ENCODE measurements around the gene MRPL24.
A peak's percentile ranks its signal among the peaks of the same experiment; 100 is the strongest.

MRPL24 gene

GRCh38 chr1:156746728-156747631 is 6.1 kb upstream of the MRPL24 start:
- Histone ChIP-seq H3K27me3 (ENCODE audit: insufficient read depth, poor library complexity, severe bottlenecking) (no peaks in the 10 kb centered on the region), H3K27ac (replicated peaks) (peak overlapping the region; percentile 99), H3K4me3 (replicated peaks; ENCODE audit: insufficient read depth, low read length) (peak overlapping the region; percentile 75)
- TF ChIP-seq POLR2AphosphoS5 (IDR thresholded peaks at IDR 0.05; ENCODE audit: low read depth): no peak; the same call in 1 of the 2 replicates
- peak; percentile 73 to 79 for DNase-seq (ENCODE audit: low read depth in 1 of 2, low spot score in 1 of 2)

- Histone ChIP-seq H3K27ac (replicated peaks) (peak overlapping the region; percentile 99), H3K4me3 (replicated peaks; ENCODE audit: insufficient read depth, low read length) (no peak overlapping the region), H3K27me3 (ENCODE audit: insufficient read depth, poor library complexity, severe bottlenecking) (no peaks in the 10 kb centered on the region)
- no peak for DNase-seq (ENCODE audit: low read depth in 1 of 2, low spot score in 1 of 2)
- TF ChIP-seq GABPA (IDR thresholded peaks at IDR 0.05; ENCODE audit: low read depth) (no peak), CTCF (IDR thresholded peaks at IDR 0.05; ENCODE audit: insufficient read depth, low read length) (no peak), POLR2AphosphoS5 (IDR thresholded peaks at IDR 0.05; ENCODE audit: low read depth) (no peak), SPI1 (IDR thresholded peaks at IDR 0.05; ENCODE audit: borderline replicate concordance, low read depth) (no peak), REST (IDR thresholded peaks at IDR 0.05; ENCODE audit: insufficient replicate concordance, low read depth) (no peak)
Observed at GRCh38 chr1:156746406-156746727, 5.5 kb upstream of the MRPL24 start.

GRCh38 chr1:156745881-156746280 is 5.0 kb upstream of the MRPL24 start:
- Histone ChIP-seq H3K27ac (replicated peaks) (peak overlapping the region; percentile 99), H3K27me3 (ENCODE audit: insufficient read depth, poor library complexity, severe bottlenecking) (no peaks in the 10 kb centered on the region), H3K4me3 (replicated peaks; ENCODE audit: insufficient read depth, low read length) (no peak overlapping the region)
- DNase-seq (ENCODE audit: low read depth in 1 of 2, low spot score in 1 of 2): no peak
- peak; percentile 29; the same call in 1 of the 2 replicates for TF ChIP-seq SPI1 (IDR thresholded peaks at IDR 0.05; ENCODE audit: borderline replicate concordance, low read depth)
- no peak for TF ChIP-seq POLR2AphosphoS5 (IDR thresholded peaks at IDR 0.05; ENCODE audit: low read depth)

- DNase-seq (ENCODE audit: low read depth in 1 of 2, low spot score in 1 of 2): no peak
- Histone ChIP-seq H3K27me3 (ENCODE audit: insufficient read depth, poor library complexity, severe bottlenecking) (no peaks in the 10 kb centered on the region), H3K4me3 (replicated peaks; ENCODE audit: insufficient read depth, low read length) (no peak overlapping the region), H3K27ac (replicated peaks) (peak overlapping the region; percentile 28)
- TF ChIP-seq GABPA (IDR thresholded peaks at IDR 0.05; ENCODE audit: low read depth) (no peak), POLR2AphosphoS5 (IDR thresholded peaks at IDR 0.05; ENCODE audit: low read depth) (no peak), REST (IDR thresholded peaks at IDR 0.05; ENCODE audit: insufficient replicate concordance, low read depth) (no peak), CTCF (IDR thresholded peaks at IDR 0.05; ENCODE audit: insufficient read depth, low read length) (no peak), SPI1 (IDR thresholded peaks at IDR 0.05; ENCODE audit: borderline replicate concordance, low read depth) (no peak)
Observed at GRCh38 chr1:156744786-156745419, 4.0 kb upstream of the MRPL24 start.

Data from HL-60 (cell line).